Dedifferentiated amniotic fluid mesenchymal stem cell (primary cell): ENCODE measurements around the gene SLC27A5.
"Not testable (repeated sequence)": the region's sequence is repeated elsewhere in the genome, so short reads cannot be mapped to it uniquely, and the experiment has no call there.

ENCODE experiments used
- DNase-seq: peaks from one replicate; pipeline ENCODE4 v3.0.0-alpha.2; 2016; ENCODE audit errors: extremely low spot score

Gene SLC27A5

GRCh38 chr19:58522709-58523108 is 10.9 kb upstream of the SLC27A5 start:
- DNase-seq: no peak

GRCh38 chr19:58521651-58522050 is 9.9 kb upstream of the SLC27A5 start:
- no peak for DNase-seq

GRCh38 chr19:58520257-58520599 is 8.4 kb upstream of the SLC27A5 start:
- DNase-seq: no peak

- DNase-seq: peak; percentile 96
Measured at GRCh38 chr19:58519355-58520256, 7.8 kb upstream of the SLC27A5 start, which contains the start of gene ZBTB45. Gene ZBTB45 (minus strand): TSS chr19:58519810. CDS start chr19:58517673, 2,137 bp downstream.

- DNase-seq: peak; percentile 74
Measured at GRCh38 chr19:58519087-58519354, 7.2 kb upstream of the SLC27A5 start.

GRCh38 chr19:58518256-58519086 is 6.7 kb upstream of the SLC27A5 start:
- DNase-seq: no peak

GRCh38 chr19:58516964-58517833 is 5.4 kb upstream of the SLC27A5 start:
- no peak for DNase-seq

GRCh38 chr19:58516246-58516836 is 4.5 kb upstream of the SLC27A5 start:
- DNase-seq: peak; percentile 4

- DNase-seq: no peak
Measured at GRCh38 chr19:58515259-58515658, 3.5 kb upstream of the SLC27A5 start.

- no peak for DNase-seq
Measured at GRCh38 chr19:58514564-58515022, 2.8 kb upstream of the SLC27A5 start.

- DNase-seq: peak; percentile 36
Measured at GRCh38 chr19:58513694-58514563, 2.1 kb upstream of the SLC27A5 start.

GRCh38 chr19:58513213-58513693 is 1.5 kb upstream of the SLC27A5 start:
- no peak for DNase-seq

- no peak for DNase-seq
Measured at GRCh38 chr19:58510084-58510862, 1.5 kb downstream of the SLC27A5 start.

- no peak for DNase-seq
Measured at GRCh38 chr19:58509731-58510083, 2.1 kb downstream of the SLC27A5 start.

GRCh38 chr19:58507602-58508223 is 4.1 kb downstream of the SLC27A5 start:
- DNase-seq: not testable (repeated sequence)

GRCh38 chr19:58500242-58500641 is 11.6 kb downstream of the SLC27A5 start:
- DNase-seq: no peak

GRCh38 chr19:58499021-58499927 is 12.5 kb downstream of the SLC27A5 start:
- peak; percentile 99 for DNase-seq
